Cardiac muscle cell (in vitro differentiated cells and primary cell): ENCODE results near the gene SRPK1. TPM values are rescaled to one million over a fixed set of nuclear protein-coding genes. Genes with fewer than 3 reads are reported as not detected.
A peak's percentile ranks its signal among the peaks of the same experiment; 100 is the strongest.

Source experiments
- DNase-seq, 2 donors: peaks; one replicate each; pipeline versions ENCODE4 v3.0.0 to v3.0.0-alpha.2; 2010 to 2017; ENCODE audit warnings: low read depth in 1 of 2, low spot score in 1 of 2
- H3K27ac ChIP-seq: fragments of 200-600 bp; sonication (generic); 2 replicates; pipeline ENCODE4 v1.5.1; 2016
- H3K27me3 ChIP-seq: fragments of 200-600 bp; sonication (generic); 2 replicates; pipeline ENCODE4 v1.6.0; 2016; ENCODE audit warnings: control low read depth
- H3K36me3 ChIP-seq: fragments of 200-600 bp; sonication (generic); 2 replicates; pipeline ENCODE4 v1.5.1; 2016; ENCODE audit warnings: control low read depth
- H3K4me1 ChIP-seq: fragments of 200-600 bp; sonication (generic); 2 replicates; pipeline ENCODE4 v1.8.1; 2017; ENCODE audit warnings: low read depth, mild to moderate bottlenecking, mixed run types
- H3K4me3 ChIP-seq: fragments of 200-600 bp; sonication (generic); 2 replicates; pipeline ENCODE4 v1.5.1; 2016; ENCODE audit warnings: mild to moderate bottlenecking
- H3K9me3 ChIP-seq: fragments of 200-600 bp; sonication (generic); 2 replicates; pipeline ENCODE4 v1.5.1; 2017; ENCODE audit warnings: low read depth, mild to moderate bottlenecking, control low read depth
- CTCF ChIP-seq: IDR thresholded peaks from 2 replicates; pipeline ENCODE4 v1.5.1; 2012; ENCODE audit warnings: low read depth, mild to moderate bottlenecking, low read length
- polyA plus RNA-seq: library from polyadenylated mRNA; unstranded; fragments of >200 nt; fragmentation: Nextera tagmentation; extraction: Ambion mirVana; gene quantifications from 2 replicates; pipeline ENCODE4 v1.2.1, GENCODE V29; 2016
- total RNA-seq: library from RNA; depleted of rRNA; stranded (reverse); fragments of >200 nt; gene quantifications from 2 replicates; pipeline ENCODE4 v1.2.3, GENCODE V29; 2016

Gene SRPK1
- total and polyA plus RNA-seq, 2 experiments from 2014 or later = 37.6 to 52.0 TPM

DNA sequence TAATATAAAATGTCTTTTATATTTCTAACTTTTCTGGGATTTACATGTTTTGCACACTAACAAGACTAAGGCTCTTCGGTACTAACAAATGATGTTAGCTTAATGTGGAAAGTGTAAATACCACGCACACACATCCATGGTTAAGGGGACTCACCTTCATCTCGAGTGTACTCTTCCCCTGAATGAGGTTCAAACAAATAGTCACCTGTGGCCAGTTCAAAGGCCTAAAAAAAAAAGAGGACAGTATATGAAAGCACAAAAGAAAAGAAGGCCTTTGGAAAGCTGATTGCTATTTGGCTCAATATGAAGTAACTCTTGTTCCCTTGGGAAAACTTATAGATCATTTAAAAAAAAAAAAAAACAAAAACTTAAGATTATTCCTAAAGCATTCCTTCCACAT lies 78.5 kb downstream of the SRPK1 start:
- no peaks in the 10 kb centered on the region for H3K27me3 ChIP-seq
- no peak overlapping the region for H3K27ac ChIP-seq
- no peak for TF ChIP-seq CTCF
- no peaks in the 10 kb centered on the region for H3K9me3 ChIP-seq
- DNase-seq = no peak
- peaks cover 26% of the 10 kb centered on the region for H3K36me3 ChIP-seq
- H3K4me3 ChIP-seq = no peak overlapping the region
- peaks cover 7% of the 10 kb centered on the region for H3K4me1 ChIP-seq

GRCh38 chr6:35839019-35839418 lies 81.9 kb downstream of the SRPK1 start:
- Histone ChIP-seq H3K27me3 (no peaks in the 10 kb centered on the region), H3K4me1 (peaks cover 7% of the 10 kb centered on the region), H3K27ac (peak overlapping the region; percentile 65), H3K9me3 (no peaks in the 10 kb centered on the region), H3K4me3 (no peak overlapping the region), H3K36me3 (peaks cover 21% of the 10 kb centered on the region)
- TF ChIP-seq CTCF = no peak
- no peak for DNase-seq

DNA sequence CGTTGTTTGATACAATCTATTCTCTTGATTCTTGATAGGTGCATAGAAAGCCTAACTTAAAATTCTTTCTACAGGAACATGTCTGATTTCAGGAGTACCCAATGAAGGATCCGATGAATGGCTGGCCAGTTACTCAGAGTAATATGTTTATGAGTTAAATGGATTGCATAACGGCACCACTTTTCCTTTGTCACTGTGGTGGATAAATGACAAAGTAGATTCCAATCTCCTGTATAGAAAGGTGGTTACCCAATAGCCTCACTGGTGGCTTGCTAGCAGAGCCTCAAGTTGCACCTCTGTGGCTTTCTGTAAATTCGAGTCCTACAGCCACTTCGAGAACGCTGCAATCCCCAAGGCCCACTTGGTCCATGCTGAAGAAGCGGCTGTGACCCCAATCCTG lies 87.4 kb downstream of the SRPK1 start:
- Histone ChIP-seq H3K9me3 (no peaks in the 10 kb centered on the region), H3K27me3 (no peaks in the 10 kb centered on the region), H3K4me1 (peaks cover 3% of the 10 kb centered on the region), H3K27ac (no peak overlapping the region), H3K4me3 (no peak overlapping the region), H3K36me3 (peaks cover 13% of the 10 kb centered on the region)
- DNase-seq = no peak
- TF ChIP-seq CTCF = no peak

DNA sequence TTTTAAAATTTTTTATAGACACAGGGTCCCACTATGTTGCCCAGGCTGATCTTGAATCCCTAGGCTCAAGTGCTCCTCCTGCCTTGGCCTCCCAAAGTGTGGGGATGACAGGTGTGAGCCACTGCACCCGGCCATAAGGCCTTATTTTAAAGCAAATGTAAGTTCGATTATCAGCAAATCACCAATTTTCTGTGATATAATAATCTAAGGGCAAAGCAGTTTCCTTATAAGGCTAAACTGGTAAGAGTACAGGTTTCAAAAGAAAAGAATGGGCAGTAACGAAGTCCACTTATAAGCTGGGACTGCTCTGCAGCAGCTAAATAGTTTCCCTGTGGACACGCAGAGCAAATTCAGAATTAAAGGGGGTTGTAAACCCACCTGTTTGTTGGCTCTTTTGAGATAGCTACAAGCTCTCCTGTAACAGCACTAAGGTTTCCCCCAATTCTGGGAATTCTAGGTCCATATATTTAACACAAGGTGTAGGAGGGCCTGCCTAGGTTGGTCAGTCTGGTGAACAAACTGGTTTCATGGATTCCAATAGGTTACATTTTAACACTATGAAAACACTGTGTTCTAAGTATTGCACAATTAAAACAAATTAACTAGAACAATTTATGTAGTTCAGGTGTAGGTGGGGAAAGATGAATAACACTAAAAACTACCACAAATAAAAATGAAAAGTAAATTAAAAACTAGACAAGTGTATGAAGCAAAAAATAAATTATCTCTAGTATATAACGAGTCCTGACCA lies 89.5 kb downstream of the SRPK1 start:
- H3K27me3 ChIP-seq = no peaks in the 10 kb centered on the region
- DNase-seq = no peak
- no peak overlapping the region for H3K4me3 ChIP-seq
- H3K36me3 ChIP-seq = peaks cover 9% of the 10 kb centered on the region
- H3K27ac ChIP-seq = no peak overlapping the region
- TF ChIP-seq CTCF = no peak
- no peaks in the 10 kb centered on the region for H3K9me3 ChIP-seq
- H3K4me1 ChIP-seq = no peaks in the 10 kb centered on the region

GRCh38 chr6:35829306-35829705 lies 91.6 kb downstream of the SRPK1 start:
- TF ChIP-seq CTCF = no peak
- no peaks in the 10 kb centered on the region for H3K4me1 ChIP-seq
- no peaks in the 10 kb centered on the region for H3K9me3 ChIP-seq
- no peak overlapping the region for H3K4me3 ChIP-seq
- peaks cover 6% of the 10 kb centered on the region for H3K36me3 ChIP-seq
- no peak for DNase-seq
- H3K27ac ChIP-seq = no peak overlapping the region
- no peaks in the 10 kb centered on the region for H3K27me3 ChIP-seq
